Omental fat pad (tissue), 4 donors: ENCODE measurements around the gene CAD. TPM values are rescaled to one million over a fixed set of nuclear protein-coding genes. Genes with fewer than 3 reads are reported as not detected.
A peak's percentile ranks its signal among the peaks of the same experiment; 100 is the strongest.
"Not testable (repeated sequence)": the region's sequence is repeated elsewhere in the genome, so short reads cannot be mapped to it uniquely, and the experiment has no call there.

ENCODE experiments used
- ATAC-seq: fragments of 150-250 bp; one replicate; pipeline ENCODE4 v1.9.1; 2016; ENCODE audit warnings: mild to moderate bottlenecking, moderate library complexity; ENCODE audit not compliant: low FRiP score
- DNase-seq: peaks from one replicate; pipeline ENCODE4 v3.0.0-alpha.2; 2019; ENCODE audit warnings: low spot score
- total RNA-seq, 4 donors: library from RNA; depleted of rRNA; stranded (reverse); fragments of >200 nt; gene quantifications; one replicate each; pipeline ENCODE4 v1.1.0, GENCODE V29; 2016
- TF ChIP-seq, protein P1 (sequence below), 3 donors: fragments of 450-650 bp; IDR thresholded peaks; one replicate each; pipeline ENCODE4 v1.5.1; 2016 to 2017; ENCODE audit warnings: antibody characterized with exemption in 3 of 3, mild to moderate bottlenecking in 3 of 3, moderate library complexity in 2 of 3

CAD gene
- total RNA-seq, 4 donors from 2014 or later, result 14.6 to 29.3 (median 24.7) TPM

DNA sequence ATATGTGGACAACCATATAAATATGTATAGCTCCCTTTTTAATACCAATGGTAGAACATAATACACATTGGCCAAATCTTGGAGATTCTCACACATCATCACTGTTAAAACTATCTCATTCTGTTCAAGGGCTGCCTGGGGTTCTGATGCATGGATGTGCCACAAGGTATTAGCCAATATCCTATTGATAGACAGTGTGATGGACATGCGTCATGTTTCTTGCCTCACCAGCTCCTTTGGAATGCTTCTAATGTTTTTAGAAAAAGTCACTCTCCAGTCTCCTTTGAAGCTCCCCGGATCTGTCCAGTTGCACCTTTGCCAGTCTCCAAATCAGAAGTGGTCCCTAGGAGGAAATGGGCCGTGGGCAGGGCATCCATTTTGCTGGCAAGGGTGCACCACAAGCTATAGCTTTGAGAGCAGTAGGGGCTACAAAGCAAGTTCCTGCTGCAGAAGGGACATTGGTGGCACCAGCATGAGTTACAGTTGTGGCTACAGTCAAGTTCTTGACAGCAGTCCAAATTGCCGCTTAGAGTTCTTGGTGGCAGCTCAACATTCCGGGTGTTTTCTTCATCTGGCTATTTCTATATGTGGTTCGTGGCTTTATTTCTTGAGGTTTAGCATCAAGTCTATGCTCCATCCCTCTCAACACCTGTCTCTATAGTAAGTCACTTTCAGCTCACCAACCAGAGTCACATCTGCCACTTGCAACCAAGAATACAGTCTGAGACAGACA is 30.4 kb upstream of the CAD start:
- DNase-seq (no peak), ATAC-seq (no peak)
- TF ChIP-seq, protein P1, sequence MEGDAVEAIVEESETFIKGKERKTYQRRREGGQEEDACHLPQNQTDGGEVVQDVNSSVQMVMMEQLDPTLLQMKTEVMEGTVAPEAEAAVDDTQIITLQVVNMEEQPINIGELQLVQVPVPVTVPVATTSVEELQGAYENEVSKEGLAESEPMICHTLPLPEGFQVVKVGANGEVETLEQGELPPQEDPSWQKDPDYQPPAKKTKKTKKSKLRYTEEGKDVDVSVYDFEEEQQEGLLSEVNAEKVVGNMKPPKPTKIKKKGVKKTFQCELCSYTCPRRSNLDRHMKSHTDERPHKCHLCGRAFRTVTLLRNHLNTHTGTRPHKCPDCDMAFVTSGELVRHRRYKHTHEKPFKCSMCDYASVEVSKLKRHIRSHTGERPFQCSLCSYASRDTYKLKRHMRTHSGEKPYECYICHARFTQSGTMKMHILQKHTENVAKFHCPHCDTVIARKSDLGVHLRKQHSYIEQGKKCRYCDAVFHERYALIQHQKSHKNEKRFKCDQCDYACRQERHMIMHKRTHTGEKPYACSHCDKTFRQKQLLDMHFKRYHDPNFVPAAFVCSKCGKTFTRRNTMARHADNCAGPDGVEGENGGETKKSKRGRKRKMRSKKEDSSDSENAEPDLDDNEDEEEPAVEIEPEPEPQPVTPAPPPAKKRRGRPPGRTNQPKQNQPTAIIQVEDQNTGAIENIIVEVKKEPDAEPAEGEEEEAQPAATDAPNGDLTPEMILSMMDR (IDR thresholded peaks at IDR 0.05), result no peak

DNA sequence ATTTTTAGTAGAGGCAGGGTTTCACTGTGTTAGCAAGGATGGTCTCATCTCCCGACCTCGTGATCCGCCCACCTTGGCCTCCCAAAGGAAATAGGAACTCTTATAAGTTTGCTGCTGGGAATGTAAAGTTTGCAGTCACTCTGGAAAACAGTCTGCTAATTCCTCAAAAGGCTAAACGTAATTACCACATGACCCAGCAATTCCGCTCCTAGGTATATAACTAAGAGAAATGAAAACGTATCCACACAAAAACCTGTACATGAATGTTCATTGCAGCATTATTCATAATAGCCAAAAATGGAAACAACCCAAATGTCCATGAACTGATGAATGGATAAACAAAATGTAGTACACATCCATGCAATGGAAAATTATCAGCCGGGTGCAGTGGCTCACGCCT is 27.2 kb upstream of the CAD start:
- no peak for ATAC-seq
- DNase-seq, result no peak
- TF ChIP-seq, protein P1 (IDR thresholded peaks at IDR 0.05), result no peak

DNA sequence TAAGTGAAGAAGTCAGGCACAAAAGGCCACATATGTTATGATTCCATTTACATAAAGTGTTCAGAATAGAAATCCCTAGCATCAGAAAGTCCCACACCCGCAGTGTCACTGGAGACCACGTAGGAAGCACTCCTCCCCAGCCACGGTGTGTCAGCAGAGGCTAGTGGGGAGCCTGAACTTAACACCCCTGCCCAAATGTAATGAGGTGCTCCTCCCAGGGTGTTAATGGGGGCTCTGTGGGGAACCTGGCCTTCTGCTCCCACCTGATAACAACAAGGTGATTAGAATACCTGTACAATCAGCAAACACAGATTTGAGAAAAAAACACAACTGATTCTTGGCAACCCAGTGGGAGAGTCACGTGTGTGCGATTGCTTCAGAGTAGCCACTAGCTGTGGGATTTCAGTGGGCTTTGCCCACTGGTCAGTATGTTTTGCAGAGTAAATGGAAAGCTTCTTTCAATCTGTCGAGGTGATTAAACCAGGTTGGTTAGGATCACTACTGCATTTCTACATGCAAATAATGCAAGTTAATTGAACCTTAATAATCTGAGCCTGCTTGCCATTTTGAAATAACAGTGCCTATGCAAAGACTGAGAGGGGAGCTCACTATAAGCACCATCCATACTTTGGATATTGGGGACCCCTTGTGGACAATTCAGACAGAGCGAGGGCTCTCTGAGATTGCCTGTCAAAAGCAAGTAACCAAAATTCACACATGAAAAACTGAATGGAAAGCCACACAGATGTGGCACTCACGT is 25.9 kb upstream of the CAD start:
- TF ChIP-seq, protein P1 (IDR thresholded peaks at IDR 0.05), result peak in 1 of 3 donors; percentile 13
- DNase-seq, result no peak
- peak; percentile 76 for ATAC-seq

DNA sequence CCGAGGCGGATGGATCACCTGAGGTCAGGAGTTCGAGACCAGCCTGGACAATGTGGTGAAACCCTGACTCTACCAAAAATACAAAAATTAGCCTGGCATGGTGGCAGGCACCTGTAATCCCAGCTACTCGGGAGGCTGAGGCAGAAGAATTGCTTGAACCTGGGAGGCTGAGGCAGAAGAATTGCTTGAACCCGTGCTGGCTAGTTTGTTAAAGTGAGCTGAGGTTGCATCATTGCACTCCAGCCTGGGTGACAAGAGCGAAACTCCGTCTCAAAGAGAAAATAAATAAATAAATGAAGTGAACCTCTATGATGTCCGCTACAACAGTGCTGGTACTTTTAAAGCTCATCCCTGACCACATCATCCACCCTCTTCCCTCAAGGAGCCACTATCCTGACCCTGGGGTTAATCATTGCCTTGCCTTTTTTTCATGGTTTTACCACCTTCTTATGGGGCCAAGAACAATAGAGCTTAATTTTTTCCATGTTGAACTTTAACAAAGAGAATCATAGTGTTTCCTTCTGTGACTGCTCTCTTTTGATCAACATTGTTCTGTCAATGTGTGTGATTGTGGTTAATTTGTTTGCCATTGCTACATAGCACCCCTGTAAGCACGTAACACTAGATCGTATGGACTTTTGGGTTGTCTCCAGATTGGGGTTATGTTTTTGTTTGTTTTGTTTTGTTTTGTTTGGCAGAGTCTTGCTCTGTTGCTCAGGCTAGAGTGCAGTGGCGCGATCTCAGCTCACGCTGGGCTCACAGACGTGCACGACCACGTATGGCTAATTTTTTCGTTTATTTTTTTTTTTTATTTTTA is 22.4 kb upstream of the CAD start:
- TF ChIP-seq, protein P1 (IDR thresholded peaks at IDR 0.05), result no peak
- no peak for ATAC-seq
- DNase-seq, result no peak

DNA sequence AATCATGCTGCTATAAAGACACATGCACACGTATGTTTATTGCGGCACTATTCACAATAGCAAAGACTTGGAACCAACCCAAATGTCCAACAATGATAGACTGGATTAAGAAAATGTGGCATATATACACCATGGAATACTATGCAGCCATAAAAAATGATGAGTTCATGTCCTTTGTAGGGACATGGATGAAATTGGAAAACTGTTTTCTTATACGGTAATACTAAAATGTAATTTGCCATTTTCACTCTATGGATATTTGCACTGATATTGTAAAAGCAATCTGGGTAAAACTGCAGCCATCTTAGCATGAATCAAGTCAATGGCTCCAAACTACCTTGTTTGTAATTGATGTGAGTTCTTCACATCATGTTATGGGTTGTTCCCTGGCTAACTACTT is 21.4 kb upstream of the CAD start:
- not testable (repeated sequence) for DNase-seq, ATAC-seq

DNA sequence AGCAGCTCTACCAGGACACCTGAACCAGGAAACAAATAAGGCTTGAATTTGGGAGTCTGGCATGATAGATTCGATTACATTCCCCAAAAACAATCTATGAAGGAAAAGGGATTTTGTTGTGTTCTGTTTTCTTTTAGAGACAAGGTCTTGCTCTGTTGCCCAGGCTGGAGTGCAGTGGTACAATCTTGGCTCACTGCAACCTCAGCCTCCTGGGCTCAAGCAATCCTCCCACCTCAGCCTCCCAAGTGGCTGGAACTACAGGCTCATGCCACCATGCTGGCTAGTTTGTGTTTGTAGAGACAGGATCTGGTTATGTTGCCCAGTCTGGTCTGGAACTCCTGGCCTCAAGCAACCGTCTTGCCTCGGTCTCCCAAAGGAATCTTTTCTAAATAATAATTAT is 19.1 kb upstream of the CAD start:
- not testable (repeated sequence) for ATAC-seq

DNA sequence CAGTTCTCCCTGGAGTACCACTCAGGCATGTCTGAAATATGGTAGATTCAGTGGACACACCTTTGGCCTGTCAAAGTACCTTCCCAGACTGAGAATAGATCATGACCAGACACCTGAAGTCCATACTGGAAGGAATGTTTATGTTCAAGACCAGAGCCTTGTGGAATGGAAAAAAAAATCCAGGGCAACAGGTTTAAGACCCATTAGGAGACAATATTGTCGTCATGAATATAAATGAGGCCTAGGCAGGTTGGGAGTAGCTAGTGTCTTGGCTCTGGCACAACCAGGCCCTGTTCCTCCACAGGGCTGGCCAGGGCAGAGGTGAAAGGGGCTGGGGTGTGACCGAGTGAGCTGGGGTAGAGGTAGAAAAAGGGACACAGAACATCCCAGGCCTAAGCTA is 18.5 kb upstream of the CAD start:
- no peak for ATAC-seq
- DNase-seq, result no peak
- TF ChIP-seq, protein P1 (IDR thresholded peaks at IDR 0.05), result no peak

More for the DNA sequence above, 19.1 kb upstream of the CAD start:
- DNase-seq, result not testable (repeated sequence)
